ENCODE data around the gene HOXB5. TPM values are rescaled to one million over a fixed set of nuclear protein-coding genes. Genes with fewer than 3 reads are reported as not detected.

HOXB5 gene
- total RNA-seq, 1 experiment from 2014 or later = not detected

DNA sequence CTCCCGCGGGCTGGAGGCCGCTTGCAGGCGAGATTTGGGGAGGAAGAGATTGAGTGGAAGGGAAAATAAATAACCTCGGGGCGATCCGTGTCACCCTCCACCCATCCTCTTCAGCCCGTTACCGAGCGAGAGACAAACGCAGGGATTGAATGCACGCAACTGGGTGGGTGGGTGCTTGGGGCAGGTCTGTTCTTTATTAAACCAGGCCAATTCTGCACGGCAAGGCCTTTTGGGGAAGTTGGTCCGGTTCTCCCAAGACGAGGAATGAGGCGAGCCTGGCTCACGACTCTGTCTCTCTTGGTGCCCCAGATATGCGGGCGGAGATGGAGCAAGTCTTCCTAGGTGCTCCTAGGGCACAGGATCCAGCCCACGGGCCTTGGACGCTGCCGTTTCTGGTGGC is 17.6 kb upstream of the HOXB5 start:
- peak overlapping the region; percentile 72 for H3K27ac Mint-ChIP-seq (ENCODE audit: unreplicated experiment)
- intact Hi-C loops (cut with micrococcal nuclease; ENCODE audit: unreplicated experiment) = no loop called here
- peaks cover 15% of the 10 kb centered on the region for H3K36me3 Mint-ChIP-seq (ENCODE audit: insufficient read depth, unreplicated experiment)
- peaks cover 9% of the 10 kb centered on the region for H3K4me1 ChIP-seq
- no peaks in the 10 kb centered on the region for H3K36me3 ChIP-seq (ENCODE audit: control insufficient read depth, insufficient read depth, low read length)
- peaks cover 31% of the 10 kb centered on the region for H3K27me3 Mint-ChIP-seq (ENCODE audit: insufficient read depth, unreplicated experiment)
- CTCF ChIA-PET = no interaction called here
- H3K27me3 ChIP-seq (replicated peaks; ENCODE audit: control insufficient read depth, insufficient read depth, low read length) = peaks cover 1% of the 10 kb centered on the region
- peak overlapping the region; percentile 86 for H3K4me3 Mint-ChIP-seq (ENCODE audit: unreplicated experiment)
- no TSS peak for BruUV-seq (replicated peaks)
- TF ChIP-seq, protein P1, sequence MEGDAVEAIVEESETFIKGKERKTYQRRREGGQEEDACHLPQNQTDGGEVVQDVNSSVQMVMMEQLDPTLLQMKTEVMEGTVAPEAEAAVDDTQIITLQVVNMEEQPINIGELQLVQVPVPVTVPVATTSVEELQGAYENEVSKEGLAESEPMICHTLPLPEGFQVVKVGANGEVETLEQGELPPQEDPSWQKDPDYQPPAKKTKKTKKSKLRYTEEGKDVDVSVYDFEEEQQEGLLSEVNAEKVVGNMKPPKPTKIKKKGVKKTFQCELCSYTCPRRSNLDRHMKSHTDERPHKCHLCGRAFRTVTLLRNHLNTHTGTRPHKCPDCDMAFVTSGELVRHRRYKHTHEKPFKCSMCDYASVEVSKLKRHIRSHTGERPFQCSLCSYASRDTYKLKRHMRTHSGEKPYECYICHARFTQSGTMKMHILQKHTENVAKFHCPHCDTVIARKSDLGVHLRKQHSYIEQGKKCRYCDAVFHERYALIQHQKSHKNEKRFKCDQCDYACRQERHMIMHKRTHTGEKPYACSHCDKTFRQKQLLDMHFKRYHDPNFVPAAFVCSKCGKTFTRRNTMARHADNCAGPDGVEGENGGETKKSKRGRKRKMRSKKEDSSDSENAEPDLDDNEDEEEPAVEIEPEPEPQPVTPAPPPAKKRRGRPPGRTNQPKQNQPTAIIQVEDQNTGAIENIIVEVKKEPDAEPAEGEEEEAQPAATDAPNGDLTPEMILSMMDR (IDR thresholded peaks at IDR 0.05; ENCODE audit: insufficient read depth in 1 of 2, low read depth in 1 of 2, low read length in 1 of 2, severe bottlenecking in 1 of 2, unreplicated experiment in 1 of 2) = no peak
- H3K9me3 Mint-ChIP-seq (ENCODE audit: unreplicated experiment) = no peaks in the 10 kb centered on the region
- DNase-seq = no peak
- H3K4me1 Mint-ChIP-seq (ENCODE audit: low read depth, unreplicated experiment) = peaks cover 29% of the 10 kb centered on the region
- H3K4me3 ChIP-seq (ENCODE audit: low read depth, low read length) = peak overlapping the region; percentile 70
- POLR2A ChIA-PET = no interaction called here
- H3K9me3 ChIP-seq = no peaks in the 10 kb centered on the region

DNA sequence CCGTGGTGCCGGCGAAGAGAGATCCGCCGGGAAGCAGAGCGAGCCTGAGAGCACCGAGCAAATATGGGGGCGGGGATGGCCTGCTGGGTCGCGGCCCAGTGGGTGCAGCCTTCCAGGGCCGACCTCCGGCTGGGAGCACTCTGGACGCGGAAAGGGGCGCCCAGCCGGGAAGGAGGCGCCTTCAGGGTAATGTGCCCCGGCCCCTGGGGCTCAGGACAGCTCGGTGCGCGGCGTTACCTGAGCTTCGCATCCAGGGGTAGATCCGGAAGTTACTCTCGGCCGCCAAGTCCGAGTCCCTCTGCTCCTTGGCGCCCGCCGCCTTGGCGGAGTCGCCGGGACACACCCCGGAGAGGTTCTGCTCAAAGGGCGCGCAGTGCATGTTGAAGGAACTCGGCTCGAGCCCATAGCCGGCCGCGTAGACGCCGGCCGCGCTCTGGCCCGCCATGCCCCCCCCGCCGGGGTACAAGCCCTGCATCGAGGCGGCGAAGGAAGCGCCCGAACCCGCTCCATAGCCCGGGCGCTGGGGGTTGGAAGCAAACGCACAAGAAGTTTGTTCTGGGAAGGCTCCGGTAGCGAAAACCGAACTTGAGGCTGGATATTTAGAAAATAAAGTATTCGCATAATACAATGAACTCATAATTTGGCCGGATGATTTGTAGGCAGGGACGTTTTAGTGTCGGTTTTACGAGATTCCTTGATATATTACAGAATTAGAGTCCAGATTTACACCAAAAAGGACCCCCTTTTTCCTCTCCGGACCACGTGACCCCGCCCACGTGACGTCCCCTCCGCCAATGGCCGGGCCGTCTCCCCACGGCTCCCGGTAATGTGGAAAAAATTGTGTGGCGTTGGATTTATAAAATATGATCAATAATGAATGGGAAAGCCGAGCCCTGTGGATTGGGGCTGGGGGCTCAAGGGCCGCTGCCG is 17.0 kb upstream of the HOXB5 start, which contains the start of gene HOXB7:
HOXB7 (minus strand) TSS at position 736 of the 930 bp plus-strand sequence; CDS start at position 637, 99 bp downstream.
- H3K4me1 Mint-ChIP-seq (ENCODE audit: low read depth, unreplicated experiment) = peaks cover 29% of the 10 kb centered on the region
- peak; percentile 88 to 92 for DNase-seq
- H3K36me3 Mint-ChIP-seq (ENCODE audit: insufficient read depth, unreplicated experiment) = peaks cover 15% of the 10 kb centered on the region
- POLR2A ChIA-PET = interaction anchor here (0.6 to 1.3 kb wide), 4 partner anchors 9 to 804 kb away, joined by 3 to 10 read pairs (median 6); partner anchors contain the start of genes HOXB9 and PHB1
- peak within 1 kb of the TSS; percentile 70 for H3K4me3 ChIP-seq (ENCODE audit: low read depth, low read length)
- peaks cover 31% of the 10 kb centered on the region for H3K27me3 Mint-ChIP-seq (ENCODE audit: insufficient read depth, unreplicated experiment)
- CTCF ChIA-PET = interaction anchor here (0.6 to 1.3 kb wide), 8 partner anchors 9 to 1098 kb away, joined by 3 to 7 read pairs (median 6); no protein-coding TSS in a partner anchor
- intact Hi-C loops (cut with micrococcal nuclease; ENCODE audit: unreplicated experiment) = no loop called here
- TF ChIP-seq, protein P1 (IDR thresholded peaks at IDR 0.05; ENCODE audit: insufficient read depth in 1 of 2, low read depth in 1 of 2, low read length in 1 of 2, severe bottlenecking in 1 of 2, unreplicated experiment in 1 of 2) = no peak
- peaks cover 9% of the 10 kb centered on the region for H3K4me1 ChIP-seq
- no peaks in the 10 kb centered on the region for H3K27me3 ChIP-seq (replicated peaks; ENCODE audit: control insufficient read depth, insufficient read depth, low read length)
- peak within 1 kb of the TSS; percentile 72 for H3K27ac Mint-ChIP-seq (ENCODE audit: unreplicated experiment)
- H3K36me3 ChIP-seq (ENCODE audit: control insufficient read depth, insufficient read depth, low read length) = no peaks in the 10 kb centered on the region
- peak within 1 kb of the TSS; percentile 86 for H3K4me3 Mint-ChIP-seq (ENCODE audit: unreplicated experiment)
- no peaks in the 10 kb centered on the region for H3K9me3 ChIP-seq
- no peaks in the 10 kb centered on the region for H3K9me3 Mint-ChIP-seq (ENCODE audit: unreplicated experiment)
- TSS peak; percentile 42 for BruUV-seq (replicated peaks)

DNA sequence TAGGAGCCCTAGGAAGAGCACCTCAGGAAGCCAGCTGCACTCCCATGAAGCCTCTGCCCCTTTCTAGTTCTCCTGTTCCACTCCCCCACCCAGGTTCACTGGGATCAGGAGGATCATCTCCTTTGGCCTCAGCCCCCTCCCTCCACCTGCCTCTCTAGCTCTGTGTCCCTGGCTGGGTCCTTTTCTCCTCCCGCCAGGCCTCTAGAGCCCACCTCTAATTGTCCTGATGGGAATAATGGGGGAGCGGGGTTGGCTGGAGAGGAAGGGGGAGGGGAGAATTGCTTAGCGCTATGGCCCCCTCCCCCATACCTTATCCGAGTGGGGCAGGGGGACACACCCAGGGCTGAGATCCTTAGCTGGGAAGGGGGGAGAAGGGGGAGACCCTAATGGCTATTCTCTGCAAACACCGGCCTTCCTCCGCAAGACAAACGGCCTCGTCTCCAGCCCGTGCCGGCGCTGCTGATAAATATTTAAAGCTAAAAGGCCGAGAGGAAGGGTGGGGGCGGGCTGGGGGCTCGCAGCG is 16.2 kb upstream of the HOXB5 start:
- Histone ChIP-seq H3K9me3 (no peaks in the 10 kb centered on the region), H3K4me1 (peaks cover 9% of the 10 kb centered on the region), H3K36me3 (ENCODE audit: control insufficient read depth, insufficient read depth, low read length) (no peaks in the 10 kb centered on the region), H3K27me3 (replicated peaks; ENCODE audit: control insufficient read depth, insufficient read depth, low read length) (no peaks in the 10 kb centered on the region), H3K4me3 (ENCODE audit: low read depth, low read length) (peak overlapping the region; percentile 70)
- POLR2A ChIA-PET = interaction anchor here (0.6 to 1.3 kb wide), 5 partner anchors 8 to 805 kb away, joined by 3 to 10 read pairs (median 7); partner anchors contain the start of genes HOXB9 and PHB1
- intact Hi-C loops (cut with micrococcal nuclease; ENCODE audit: unreplicated experiment) = no loop called here
- no TSS peak for BruUV-seq (replicated peaks)
- CTCF ChIA-PET = interaction anchor here (0.6 to 1.3 kb wide), 9 partner anchors 8 to 1099 kb away, joined by 3 to 7 read pairs (median 6); no protein-coding TSS in a partner anchor
- Mint-ChIP-seq H3K27ac (ENCODE audit: unreplicated experiment) (peak overlapping the region; percentile 72), H3K36me3 (ENCODE audit: insufficient read depth, unreplicated experiment) (peaks cover 15% of the 10 kb centered on the region), H3K4me1 (ENCODE audit: low read depth, unreplicated experiment) (peaks cover 29% of the 10 kb centered on the region), H3K9me3 (ENCODE audit: unreplicated experiment) (no peaks in the 10 kb centered on the region), H3K4me3 (ENCODE audit: unreplicated experiment) (peak overlapping the region; percentile 86), H3K27me3 (ENCODE audit: insufficient read depth, unreplicated experiment) (peaks cover 25% of the 10 kb centered on the region)
- TF ChIP-seq, protein P1 (IDR thresholded peaks at IDR 0.05; ENCODE audit: insufficient read depth in 1 of 2, low read depth in 1 of 2, low read length in 1 of 2, severe bottlenecking in 1 of 2, unreplicated experiment in 1 of 2) = no peak
- DNase-seq = peak; percentile 35 to 56

Data from Caco-2 (cell line).